OCI-LY1 (cell line): Measurements from ENCODE around the gene EHD2.

Source experiments
- H2AFZ ChIP-seq: fragments of 200-600 bp; sonication (generic), shearing (Covaris generic); 2 replicates; pipeline ENCODE4 v1.6.0; 2014; ENCODE audit warnings: antibody characterized with exemption, mild to moderate bottlenecking, low read length
- H3F3A ChIP-seq: fragments of 200-600 bp; sonication (generic), shearing (Covaris generic); 2 replicates; pipeline ENCODE4 v1.6.0; 2014; ENCODE audit warnings: mild to moderate bottlenecking, antibody characterized with exemption, low read length, moderate library complexity; ENCODE audit not compliant: insufficient read depth
- H3K27ac ChIP-seq: fragments of 200-600 bp; sonication (generic); 2 replicates; pipeline ENCODE4 v1.5.1; 2014; ENCODE audit warnings: low read length, mixed run types, mild to moderate bottlenecking, low read depth; ENCODE audit not compliant: poor library complexity, severe bottlenecking
- H3K27me3 ChIP-seq: fragments of 200-600 bp; sonication (generic); 2 replicates; pipeline ENCODE4 v1.6.0; 2014; ENCODE audit warnings: antibody characterized with exemption, mild to moderate bottlenecking, low read length, moderate library complexity; ENCODE audit not compliant: insufficient read depth
- H3K36me3 ChIP-seq: fragments of 200-600 bp; sonication (generic); 2 replicates; pipeline ENCODE4 v1.6.1; 2014; ENCODE audit warnings: mild to moderate bottlenecking, antibody characterized with exemption, low read length, moderate library complexity, mixed read lengths; ENCODE audit not compliant: insufficient read depth
- H3K4me1 ChIP-seq: fragments of 200-600 bp; sonication (generic); 2 replicates; pipeline ENCODE4 v1.5.1; 2014; ENCODE audit warnings: mild to moderate bottlenecking, low read length, moderate library complexity; ENCODE audit not compliant: insufficient read depth, severe bottlenecking
- H3K4me2 ChIP-seq: fragments of 200-600 bp; sonication (generic), shearing (Covaris generic); 2 replicates; pipeline ENCODE4 v1.6.1; 2014; ENCODE audit warnings: low read length
- H3K4me3 ChIP-seq: fragments of 200-600 bp; sonication (generic); 2 replicates; pipeline ENCODE4 v1.5.1; 2014; ENCODE audit warnings: low read length, low read depth, mild to moderate bottlenecking, mixed read lengths; ENCODE audit not compliant: poor library complexity, severe bottlenecking
- H3K79me2 ChIP-seq: fragments of 200-600 bp; shearing (Covaris generic); 2 replicates; pipeline ENCODE4 v1.6.1; 2016; ENCODE audit warnings: mixed run types, low read length, mixed read lengths; ENCODE audit not compliant: insufficient read depth
- H3K9ac ChIP-seq: fragments of 200-600 bp; sonication (generic), shearing (Covaris generic); 2 replicates; pipeline ENCODE4 v1.6.1; 2014; ENCODE audit warnings: mild to moderate bottlenecking, low read length, mixed read lengths
- H3K9me2 ChIP-seq: fragments of 200-600 bp; sonication (generic), shearing (Covaris generic); 2 replicates; pipeline ENCODE4 v1.6.1; 2014; ENCODE audit warnings: low read depth, mild to moderate bottlenecking, low read length, mixed read lengths
- H3K9me3 ChIP-seq: fragments of 200-600 bp; shearing (Covaris generic); 2 replicates; pipeline ENCODE4 v1.6.1; 2014; ENCODE audit warnings: low read length, mixed read lengths
- H4K20me1 ChIP-seq: fragments of 200-600 bp; sonication (generic), shearing (Covaris generic); 2 replicates; pipeline ENCODE4 v1.6.0; 2016; ENCODE audit warnings: mild to moderate bottlenecking, low read length; ENCODE audit not compliant: insufficient read depth
- CTCF ChIP-seq: fragments of 200-600 bp; sonication (generic), shearing (Covaris generic); IDR thresholded peaks from 2 replicates; pipeline ENCODE4 v1.5.1; 2017; ENCODE audit warnings: mild to moderate bottlenecking, antibody characterized with exemption, low read length, moderate library complexity, mixed read lengths
- EZH2 ChIP-seq: fragments of 200-600 bp; sonication (generic), shearing (Covaris generic); IDR thresholded peaks from 2 replicates; pipeline ENCODE4 v1.8.0; 2017; ENCODE audit warnings: borderline replicate concordance, mixed run types, mild to moderate bottlenecking, antibody characterized with exemption, low read length, moderate library complexity, mixed read lengths

EHD2 gene

GRCh38 chr19:47693489-47693888, 19.7 kb upstream of the EHD2 start:
- no peaks in the 10 kb centered on the region for H3K36me3 ChIP-seq

GRCh38 chr19:47693903-47694302, 19.3 kb upstream of the EHD2 start:
- Histone ChIP-seq H3K79me2 (no peaks in the 10 kb centered on the region), H4K20me1 (no peaks in the 10 kb centered on the region), H3K9me3 (no peaks in the 10 kb centered on the region), H2AFZ (no peak overlapping the region), H3K27me3 (no peaks in the 10 kb centered on the region), H3K9me2 (no peaks in the 10 kb centered on the region), H3K4me1 (peaks cover 13% of the 10 kb centered on the region), H3K36me3 (no peaks in the 10 kb centered on the region), H3K9ac (no peak overlapping the region), H3K27ac (no peak overlapping the region), H3F3A (no peaks in the 10 kb centered on the region), H3K4me3 (no peak overlapping the region), H3K4me2 (no peak overlapping the region)
- TF ChIP-seq EZH2 (no peak), CTCF (no peak)

More at GRCh38 chr19:47693489-47693888, 19.7 kb upstream of the EHD2 start:
- Histone ChIP-seq H3K27ac (no peak overlapping the region), H3K4me3 (no peak overlapping the region), H3K27me3 (no peaks in the 10 kb centered on the region), H4K20me1 (no peaks in the 10 kb centered on the region), H3K9ac (no peak overlapping the region), H2AFZ (no peak overlapping the region), H3K4me2 (no peak overlapping the region), H3K9me2 (no peaks in the 10 kb centered on the region), H3F3A (no peaks in the 10 kb centered on the region), H3K9me3 (no peaks in the 10 kb centered on the region), H3K4me1 (peaks cover 9% of the 10 kb centered on the region), H3K79me2 (no peaks in the 10 kb centered on the region)
- TF ChIP-seq EZH2 (no peak), CTCF (no peak)

GRCh38 chr19:47694466-47695273, 18.6 kb upstream of the EHD2 start:
- H3K79me2 ChIP-seq: no peaks in the 10 kb centered on the region
- H3K9ac ChIP-seq: no peak overlapping the region
- H4K20me1 ChIP-seq: no peaks in the 10 kb centered on the region
- H3F3A ChIP-seq: no peaks in the 10 kb centered on the region
- H3K36me3 ChIP-seq: peaks cover 2% of the 10 kb centered on the region; the same call in 1 of the 2 replicates
- H2AFZ ChIP-seq: no peak overlapping the region
- H3K9me3 ChIP-seq: no peaks in the 10 kb centered on the region
- H3K4me3 ChIP-seq: no peak overlapping the region
- H3K4me2 ChIP-seq: no peak overlapping the region
- TF ChIP-seq EZH2 (no peak), CTCF (no peak)
- peaks cover 17% of the 10 kb centered on the region for H3K4me1 ChIP-seq
- no peaks in the 10 kb centered on the region for H3K27me3 ChIP-seq
- H3K27ac ChIP-seq: no peak overlapping the region
- no peaks in the 10 kb centered on the region for H3K9me2 ChIP-seq
